Inflammatory macrophage treated with lipopolysaccharide for 1 hour (primary cell): ENCODE measurements around the gene ATM.
"Not testable (repeated sequence)": the region's sequence is repeated elsewhere in the genome, so short reads cannot be mapped to it uniquely, and the experiment has no call there.

Experiments
- DNase-seq, 2 donors: peaks; one replicate each; pipeline ENCODE4 v3.0.0-alpha.2; 2020 to 2022

Gene ATM

GRCh38 chr11:108278954-108279353 is 56.1 kb downstream of the ATM start:
- DNase-seq = no peak

GRCh38 chr11:108286370-108286769 is 63.5 kb downstream of the ATM start:
- no peak for DNase-seq

- DNase-seq = no peak
Measured at GRCh38 chr11:108286956-108287355, 64.1 kb downstream of the ATM start.

- not testable (repeated sequence) for DNase-seq
Measured at GRCh38 chr11:108289066-108289465, 66.2 kb downstream of the ATM start.

GRCh38 chr11:108289699-108290098 is 66.8 kb downstream of the ATM start:
- DNase-seq = no peak

- no peak for DNase-seq
Measured at GRCh38 chr11:108293229-108293628, 70.4 kb downstream of the ATM start.

- DNase-seq = no peak
Measured at GRCh38 chr11:108302121-108302785, 79.4 kb downstream of the ATM start.

- no peak for DNase-seq
Measured at GRCh38 chr11:108307751-108308150, 84.9 kb downstream of the ATM start.

GRCh38 chr11:108313444-108313843 is 90.6 kb downstream of the ATM start:
- no peak for DNase-seq

GRCh38 chr11:108316061-108316460 is 93.2 kb downstream of the ATM start:
- DNase-seq = no peak

GRCh38 chr11:108319541-108320145 is 96.8 kb downstream of the ATM start:
- no peak for DNase-seq

GRCh38 chr11:108322666-108323065 is 99.8 kb downstream of the ATM start:
- DNase-seq = no peak

- DNase-seq = peak; percentile 30 to 39
Measured at GRCh38 chr11:108324587-108324986, 101.7 kb downstream of the ATM start.

- DNase-seq = no peak
Measured at GRCh38 chr11:108333403-108333899, 110.6 kb downstream of the ATM start.

- no peak for DNase-seq
Measured at GRCh38 chr11:108338750-108339149, 115.9 kb downstream of the ATM start.

GRCh38 chr11:108340973-108341372 is 118.1 kb downstream of the ATM start:
- no peak for DNase-seq

GRCh38 chr11:108341654-108342053 is 118.8 kb downstream of the ATM start:
- no peak for DNase-seq

GRCh38 chr11:108343714-108344113 is 120.8 kb downstream of the ATM start:
- DNase-seq = no peak

- no peak for DNase-seq
Measured at GRCh38 chr11:108345767-108346166, 122.9 kb downstream of the ATM start.

GRCh38 chr11:108346451-108346850 is 123.6 kb downstream of the ATM start:
- DNase-seq = no peak

GRCh38 chr11:108351468-108351867 is 128.6 kb downstream of the ATM start:
- DNase-seq = no peak

GRCh38 chr11:108364159-108364558 is 141.3 kb downstream of the ATM start:
- no peak for DNase-seq

GRCh38 chr11:108368134-108368533 is 145.3 kb downstream of the ATM start:
- DNase-seq = no peak

GRCh38 chr11:108369064-108369463 is 146.2 kb downstream of the ATM start:
- no peak for DNase-seq

- DNase-seq = no peak
Measured at GRCh38 chr11:108370315-108370714, 147.4 kb downstream of the ATM start.
